GM12873 (cell line): Measurements from ENCODE around the gene JARID2.

Source experiments
- TF ChIP-seq, protein P1 (sequence below): IDR thresholded peaks from 2 replicates; pipeline ENCODE4 v1.5.1; 2012; ENCODE audit warnings: low read depth, mild to moderate bottlenecking, moderate library complexity, low read length, control low read depth; ENCODE audit not compliant: insufficient read depth; ENCODE audit errors: missing control alignments

The JARID2 gene

DNA sequence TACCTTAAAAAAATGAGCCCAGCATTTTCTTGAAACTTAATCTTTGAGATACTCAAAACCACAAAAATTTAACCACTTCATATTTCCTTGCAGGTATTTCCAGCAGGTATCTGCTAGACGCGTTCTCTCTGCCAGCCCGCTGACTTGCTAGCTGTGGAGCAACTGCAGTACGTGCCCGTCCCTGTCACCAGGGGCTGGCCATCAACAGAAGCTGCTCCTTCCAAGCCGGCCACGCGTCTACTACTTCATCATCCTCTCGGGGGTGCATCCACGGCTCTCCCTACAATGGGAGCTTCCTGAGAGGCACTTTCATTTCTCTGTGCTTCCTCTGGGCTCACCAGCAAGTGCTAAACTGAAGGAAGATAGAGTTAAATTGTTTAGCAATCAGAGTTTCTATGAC lies 284.5 kb downstream of the JARID2 start:
- TF ChIP-seq, protein P1, sequence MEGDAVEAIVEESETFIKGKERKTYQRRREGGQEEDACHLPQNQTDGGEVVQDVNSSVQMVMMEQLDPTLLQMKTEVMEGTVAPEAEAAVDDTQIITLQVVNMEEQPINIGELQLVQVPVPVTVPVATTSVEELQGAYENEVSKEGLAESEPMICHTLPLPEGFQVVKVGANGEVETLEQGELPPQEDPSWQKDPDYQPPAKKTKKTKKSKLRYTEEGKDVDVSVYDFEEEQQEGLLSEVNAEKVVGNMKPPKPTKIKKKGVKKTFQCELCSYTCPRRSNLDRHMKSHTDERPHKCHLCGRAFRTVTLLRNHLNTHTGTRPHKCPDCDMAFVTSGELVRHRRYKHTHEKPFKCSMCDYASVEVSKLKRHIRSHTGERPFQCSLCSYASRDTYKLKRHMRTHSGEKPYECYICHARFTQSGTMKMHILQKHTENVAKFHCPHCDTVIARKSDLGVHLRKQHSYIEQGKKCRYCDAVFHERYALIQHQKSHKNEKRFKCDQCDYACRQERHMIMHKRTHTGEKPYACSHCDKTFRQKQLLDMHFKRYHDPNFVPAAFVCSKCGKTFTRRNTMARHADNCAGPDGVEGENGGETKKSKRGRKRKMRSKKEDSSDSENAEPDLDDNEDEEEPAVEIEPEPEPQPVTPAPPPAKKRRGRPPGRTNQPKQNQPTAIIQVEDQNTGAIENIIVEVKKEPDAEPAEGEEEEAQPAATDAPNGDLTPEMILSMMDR: no peak

DNA sequence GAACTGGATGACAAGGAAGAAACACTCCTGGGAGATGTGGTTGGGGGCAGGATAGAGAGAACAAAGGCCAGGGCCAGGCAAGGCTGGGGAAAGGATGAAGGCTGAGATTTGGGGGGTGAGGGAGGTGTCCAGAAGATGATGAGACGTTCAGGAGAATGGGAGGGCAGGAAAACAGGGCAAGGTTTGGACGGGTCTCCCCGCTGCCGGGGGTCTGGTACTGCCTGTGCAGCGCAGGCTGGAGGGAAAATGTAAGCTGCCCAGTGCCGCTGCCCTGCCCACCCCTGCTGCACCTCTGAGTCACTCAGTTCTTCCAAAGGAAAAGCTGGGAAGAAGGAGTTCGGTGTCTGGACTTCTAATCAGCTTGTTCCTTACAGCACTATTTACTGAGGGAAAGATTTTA lies 286.1 kb downstream of the JARID2 start:
- TF ChIP-seq, protein P1: no peak

DNA sequence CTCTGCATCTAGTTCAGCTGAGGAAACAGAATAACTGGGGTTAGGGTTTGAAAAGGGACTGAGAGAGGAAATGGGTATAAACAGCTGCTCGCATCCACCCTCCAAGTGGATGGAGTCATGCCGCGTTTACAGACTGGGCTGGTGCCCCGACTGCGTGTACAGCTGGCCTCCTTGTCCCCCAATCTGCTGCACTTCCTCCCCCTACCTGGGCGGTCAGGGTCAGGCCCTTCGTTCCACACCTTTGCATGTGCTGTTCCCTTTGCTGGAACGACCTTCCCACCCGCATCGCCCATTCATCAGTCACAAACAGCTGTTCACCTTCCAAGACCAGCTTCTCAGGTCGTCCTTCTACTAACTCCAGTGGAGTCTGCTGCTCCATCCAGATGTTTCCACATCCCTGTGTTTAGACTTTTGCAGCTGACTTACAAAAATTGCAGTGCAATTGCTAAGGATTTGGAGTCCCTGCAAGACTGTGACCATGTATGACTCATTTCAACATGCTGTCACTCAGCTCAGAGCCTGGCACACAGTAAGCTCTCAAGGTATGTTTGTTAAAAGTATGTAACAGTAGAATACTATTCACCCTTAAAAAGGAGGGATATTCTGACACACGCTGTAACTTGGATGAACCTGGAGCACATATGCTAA lies 287.6 kb downstream of the JARID2 start:
- TF ChIP-seq, protein P1: no peak

DNA sequence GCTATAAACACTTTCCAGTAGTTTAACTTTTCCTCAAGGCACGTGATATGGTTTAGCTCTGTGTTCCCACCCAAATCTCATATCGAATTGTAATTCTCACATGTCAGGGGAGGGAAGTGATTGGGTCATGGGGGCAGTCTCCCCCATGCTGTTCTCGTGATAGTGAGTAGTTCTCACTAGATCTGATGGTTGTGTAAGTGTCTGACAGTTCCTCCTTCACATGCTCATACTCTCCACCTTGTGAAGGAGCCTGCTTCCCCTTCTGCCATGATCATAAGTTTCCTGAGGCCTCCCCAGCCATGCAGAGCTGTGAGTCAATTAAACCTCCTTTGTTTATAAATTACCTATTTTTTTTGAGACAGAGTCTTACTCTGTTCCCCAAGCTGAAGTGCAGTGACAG lies 289.1 kb downstream of the JARID2 start:
- TF ChIP-seq, protein P1: no peak

DNA sequence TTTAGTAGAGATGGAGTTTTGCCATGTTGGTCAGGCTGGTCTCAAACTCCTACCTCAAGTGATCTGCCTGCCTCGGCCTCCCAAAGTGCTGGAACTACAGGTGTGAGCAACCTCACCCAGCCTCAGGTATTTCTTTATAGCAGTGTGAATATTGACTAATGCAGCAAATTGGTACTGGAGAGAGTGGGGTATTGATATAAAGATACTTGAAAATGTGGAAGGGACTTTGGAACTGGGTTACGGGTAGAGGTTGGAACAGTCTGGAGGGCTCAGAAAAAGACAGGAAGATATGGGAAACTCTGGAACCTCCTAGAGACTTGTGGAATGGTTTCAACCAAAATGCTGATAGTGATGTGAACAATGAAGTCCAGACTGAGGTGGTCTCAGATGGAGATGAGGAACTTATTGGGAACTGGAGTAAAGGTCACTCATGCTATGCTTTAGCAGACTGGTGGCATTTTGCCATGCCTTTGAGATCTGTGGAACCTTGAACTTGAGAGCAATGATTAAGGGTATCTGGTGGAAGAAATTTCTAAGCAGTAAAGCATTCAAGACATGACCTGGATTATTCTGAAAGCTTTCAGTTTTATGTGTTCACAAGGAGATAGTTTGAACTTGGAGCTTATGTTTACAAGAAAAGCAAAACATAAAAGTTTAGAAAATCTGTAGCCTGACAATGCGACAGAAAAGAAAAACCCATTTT lies 289.8 kb downstream of the JARID2 start:
- TF ChIP-seq, protein P1: no peak

DNA sequence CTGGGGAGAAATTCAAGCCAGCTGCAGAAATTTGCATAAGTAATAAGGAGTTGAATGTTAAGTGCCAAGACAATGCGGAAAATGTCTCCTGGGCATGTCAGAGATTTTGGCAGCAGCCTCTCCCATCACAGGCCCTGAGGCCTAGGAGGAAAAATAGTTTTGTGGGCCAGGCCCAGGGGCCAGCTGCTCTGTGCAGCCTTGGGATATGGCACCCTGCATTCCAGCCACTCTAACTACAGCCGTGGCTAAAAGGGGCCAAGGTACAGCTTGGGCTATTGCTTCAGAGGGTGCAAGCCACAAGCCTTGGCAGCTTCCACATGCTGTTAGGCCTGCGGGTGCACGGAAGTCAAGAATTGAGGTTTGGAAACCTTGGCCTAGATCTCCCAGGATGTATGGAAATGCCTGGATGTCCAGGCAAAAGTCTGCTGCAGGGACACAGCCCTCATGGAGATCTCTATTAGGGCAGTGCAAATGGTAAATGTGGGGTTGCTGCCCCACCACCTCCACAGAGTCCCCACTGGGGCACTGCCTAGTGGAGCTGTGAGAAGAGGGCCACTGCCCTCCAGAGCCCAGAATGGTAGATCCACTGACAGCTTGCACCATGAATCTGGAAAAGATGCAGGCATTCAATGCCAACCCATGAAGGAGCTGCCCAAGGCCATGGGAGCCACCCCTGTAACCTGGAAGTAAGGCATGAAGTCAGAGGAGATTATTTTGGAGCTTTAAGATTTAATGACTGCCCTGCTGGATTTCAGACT lies 290.5 kb downstream of the JARID2 start:
- TF ChIP-seq, protein P1: no peak

DNA sequence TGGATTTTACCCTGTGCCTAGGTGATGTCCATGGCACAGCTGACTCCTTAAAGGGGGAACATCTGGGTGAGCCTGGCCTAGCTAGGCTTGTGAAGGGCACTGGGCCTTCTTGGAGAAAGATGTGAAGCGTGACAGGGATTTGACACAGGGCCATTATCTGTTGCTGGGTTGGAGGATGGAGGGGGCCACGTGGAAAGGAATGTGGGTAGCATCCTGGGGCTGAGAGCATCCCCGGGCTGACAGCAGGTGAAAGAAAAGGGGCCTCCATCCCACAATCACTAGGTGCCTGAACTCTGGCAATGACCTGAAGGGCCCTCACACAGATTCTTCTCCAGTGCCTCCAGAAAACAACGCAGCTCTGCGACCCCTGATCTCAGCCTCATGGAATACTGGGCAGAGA lies 292.2 kb downstream of the JARID2 start:
- TF ChIP-seq, protein P1: no peak
